ENCODE results near the gene ANXA6. TPM values are rescaled to one million over a fixed set of nuclear protein-coding genes. Genes with fewer than 3 reads are reported as not detected.

ANXA6 gene
- total RNA-seq, 2 donors from 2014 or later: 204 to 235 TPM

DNA sequence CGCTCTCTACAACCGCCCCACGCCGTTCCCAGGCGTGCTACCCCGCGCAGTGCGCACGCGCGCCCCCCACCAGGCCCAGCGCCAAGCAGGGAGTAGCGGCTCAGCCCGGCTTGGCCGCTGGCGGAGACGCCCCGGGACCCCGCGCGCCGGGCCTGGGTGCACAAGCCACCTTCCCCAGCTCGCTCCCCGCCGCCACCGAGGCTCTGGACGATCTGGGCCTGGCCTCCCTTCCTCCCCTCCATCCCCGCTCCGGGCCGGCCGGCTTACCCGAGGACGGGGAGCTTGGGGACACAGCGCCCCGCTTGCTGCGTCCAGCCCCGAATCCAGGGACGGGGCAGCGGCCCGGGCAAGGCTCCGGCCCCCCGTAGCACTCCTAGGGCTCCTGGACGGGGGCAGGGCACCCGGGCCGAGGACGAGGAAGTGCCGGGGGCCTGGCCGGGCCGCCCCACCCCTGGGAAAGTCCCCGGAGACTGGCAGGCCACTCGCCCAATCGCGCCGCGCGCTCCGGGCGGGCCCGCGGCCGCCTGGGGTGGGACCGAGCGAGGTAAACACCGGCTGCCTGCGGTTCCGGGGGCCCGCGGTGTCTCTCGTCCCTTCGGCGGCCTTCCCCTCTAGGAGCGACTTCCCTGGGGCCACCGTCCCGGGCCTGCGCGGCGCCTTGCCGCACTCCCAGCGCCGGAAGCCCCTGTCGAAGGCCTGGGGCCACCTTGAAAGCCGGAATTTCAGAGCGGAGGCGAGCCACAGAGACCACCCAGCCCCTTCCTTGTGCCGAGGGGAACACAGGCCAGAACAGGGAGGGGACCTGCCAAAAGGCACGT lies 76.8 kb downstream of the ANXA6 start, which contains the start of gene TNIP1:
TNIP1 (minus strand) TSS at position 422 of the 818 bp plus-strand sequence. CDS start 15,939 bp downstream, outside the sequence.
- Mint-ChIP-seq H3K27ac (peak within 1 kb of the TSS; percentile 96), H3K4me3 (peak within 1 kb of the TSS; percentile 80), H3K9me3 (no peaks in the 10 kb centered on the region), H3K27me3 (ENCODE audit: insufficient read depth) (no peaks in the 10 kb centered on the region), H3K4me1 (peaks cover 15% of the 10 kb centered on the region), H3K36me3 (ENCODE audit: low read depth) (no peaks in the 10 kb centered on the region)
- peaks cover 6% of the 10 kb centered on the region for H3K36me3 ChIP-seq (ENCODE audit: control insufficient read depth, insufficient read depth, low read length)
- peak within 1 kb of the TSS; percentile 80 for H3K9ac ChIP-seq (ENCODE audit: extremely low read depth, low read length, poor library complexity, severe bottlenecking)
- H3K27me3 ChIP-seq (ENCODE audit: control insufficient read depth, insufficient read depth, low read length, poor library complexity, severe bottlenecking): no peaks in the 10 kb centered on the region
- DNase-seq: peak; percentile 94
- peak within 1 kb of the TSS; percentile 91 for H3K4me3 ChIP-seq (ENCODE audit: low read length)
- peak; percentile 17 for TF ChIP-seq CTCF (conservative IDR thresholded peaks at IDR 0.05)
- 0 to 1% methylated on average over 35 to 86 of the region's 86 CpGs for WGBS, 2 experiments (ENCODE audit: insufficient coverage in 1 of 2, insufficient read length in 1 of 2)
- H3K27ac ChIP-seq (ENCODE audit: low read depth, low read length): peak within 1 kb of the TSS; percentile 90
- no peaks in the 10 kb centered on the region for H3K9me3 ChIP-seq (ENCODE audit: control insufficient read depth, low read length)
- H3K4me1 ChIP-seq (ENCODE audit: control insufficient read depth, insufficient read depth, low read length): peaks cover 8% of the 10 kb centered on the region

GRCh38 chr5:151079838-151080612 lies 77.6 kb downstream of the ANXA6 start:
- Histone ChIP-seq H3K4me1 (ENCODE audit: control insufficient read depth, insufficient read depth, low read length) (peaks cover 8% of the 10 kb centered on the region), H3K9me3 (ENCODE audit: control insufficient read depth, low read length) (no peaks in the 10 kb centered on the region), H3K4me3 (ENCODE audit: low read length) (peak overlapping the region; percentile 91), H3K27ac (ENCODE audit: low read depth, low read length) (no peak overlapping the region), H3K27me3 (ENCODE audit: control insufficient read depth, insufficient read depth, low read length, poor library complexity, severe bottlenecking) (no peaks in the 10 kb centered on the region), H3K9ac (ENCODE audit: extremely low read depth, low read length, poor library complexity, severe bottlenecking) (peak overlapping the region; percentile 80), H3K36me3 (ENCODE audit: control insufficient read depth, insufficient read depth, low read length) (peaks cover 6% of the 10 kb centered on the region)
- 17 to 21% methylated on average over 15 to 21 of the region's 21 CpGs for WGBS, 2 experiments (ENCODE audit: insufficient coverage in 1 of 2, insufficient read length in 1 of 2)
- no peak for DNase-seq
- H3K27ac Mint-ChIP-seq: peak overlapping the region; percentile 86
- H3K4me1 Mint-ChIP-seq: peaks cover 15% of the 10 kb centered on the region
- no peak for TF ChIP-seq CTCF (conservative IDR thresholded peaks at IDR 0.05)
- no peaks in the 10 kb centered on the region for H3K9me3 Mint-ChIP-seq
- H3K4me3 Mint-ChIP-seq: peak overlapping the region; percentile 80
- H3K27me3 Mint-ChIP-seq (ENCODE audit: insufficient read depth): no peaks in the 10 kb centered on the region
- no peaks in the 10 kb centered on the region for H3K36me3 Mint-ChIP-seq (ENCODE audit: low read depth)

DNA sequence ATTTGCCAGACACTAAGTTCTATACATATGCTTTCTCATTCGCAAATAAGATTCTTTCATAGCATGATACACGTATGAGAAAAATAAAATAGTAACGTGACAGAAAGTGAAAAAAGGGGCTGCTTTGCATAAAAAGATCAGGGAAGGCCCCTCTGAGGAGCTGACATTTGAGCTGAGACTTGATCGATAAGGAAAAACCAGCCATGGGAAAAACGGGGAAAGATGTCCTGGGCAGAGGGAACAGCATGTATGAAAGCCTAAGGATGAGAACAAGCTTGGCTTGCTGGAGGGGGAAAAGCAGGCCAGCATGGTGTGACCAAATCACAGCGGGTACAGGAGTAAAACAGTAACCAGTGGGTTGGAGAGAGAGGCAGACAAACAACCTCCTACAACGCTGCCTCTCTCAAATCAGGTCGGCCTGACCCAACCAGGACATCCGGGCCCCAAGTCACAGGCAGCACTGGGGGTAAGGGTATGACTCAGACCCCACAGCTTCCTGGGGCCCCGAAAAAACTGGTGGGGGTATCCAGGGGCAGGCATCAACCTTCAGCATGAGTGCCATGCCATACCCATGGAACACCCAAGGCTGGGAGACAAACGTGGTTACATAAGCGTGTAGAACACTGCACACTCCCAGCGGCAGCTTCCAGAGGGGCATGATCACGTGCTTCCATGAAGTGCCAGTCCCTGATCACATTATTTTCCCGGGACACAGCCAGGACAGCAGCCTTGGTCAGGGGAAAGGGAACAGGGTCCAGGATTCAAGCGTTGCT lies 78.9 kb downstream of the ANXA6 start:
- no peak for DNase-seq
- H3K4me3 ChIP-seq (ENCODE audit: low read length): no peak overlapping the region
- whole genome bisulfite sequencing, 2 experiments (ENCODE audit: insufficient coverage in 1 of 2, insufficient read length in 1 of 2): 92 to 95% methylated on average over 13 to 16 of the region's 16 CpGs
- H3K9me3 ChIP-seq (ENCODE audit: control insufficient read depth, low read length): no peaks in the 10 kb centered on the region
- Mint-ChIP-seq H3K27ac (no peak overlapping the region), H3K9me3 (no peaks in the 10 kb centered on the region), H3K4me3 (no peak overlapping the region), H3K4me1 (peaks cover 15% of the 10 kb centered on the region), H3K36me3 (ENCODE audit: low read depth) (peaks cover 2% of the 10 kb centered on the region), H3K27me3 (ENCODE audit: insufficient read depth) (no peaks in the 10 kb centered on the region)
- no peak overlapping the region for H3K27ac ChIP-seq (ENCODE audit: low read depth, low read length)
- peaks cover 8% of the 10 kb centered on the region for H3K4me1 ChIP-seq (ENCODE audit: control insufficient read depth, insufficient read depth, low read length)
- H3K36me3 ChIP-seq (ENCODE audit: control insufficient read depth, insufficient read depth, low read length): peaks cover 6% of the 10 kb centered on the region
- H3K9ac ChIP-seq (ENCODE audit: extremely low read depth, low read length, poor library complexity, severe bottlenecking): no peak overlapping the region
- TF ChIP-seq CTCF (conservative IDR thresholded peaks at IDR 0.05): no peak
- no peaks in the 10 kb centered on the region for H3K27me3 ChIP-seq (ENCODE audit: control insufficient read depth, insufficient read depth, low read length, poor library complexity, severe bottlenecking)

All from endodermal cell (in vitro differentiated cells).